ENCODE results near the gene FKRP.

GRCh38 chr19:46776927-46777911 is 31.4 kb downstream of the FKRP start:
- TF ChIP-seq JUNB (IDR thresholded peaks at IDR 0.05) (no peak), RNF2 (IDR thresholded peaks at IDR 0.05; ENCODE audit: borderline replicate concordance, low read depth) (no peak), RAD21 (conservative IDR thresholded peaks at IDR 0.05 in 1 of 2, IDR thresholded peaks at IDR 0.05 in 1 of 2) (no peak), ESRRA (IDR thresholded peaks at IDR 0.05; ENCODE audit: borderline replicate concordance, low read length) (no peak), CTCF (IDR thresholded peaks at IDR 0.05) (no peak), POLR2A (IDR thresholded peaks at IDR 0.05; ENCODE audit: low read length) (no peak)

Data from A549 (cell line).